Epithelial cell of proximal tubule (primary cell): Measurements from ENCODE around the gene FZD8. TPM values are rescaled to one million over a fixed set of nuclear protein-coding genes. Genes with fewer than 3 reads are reported as not detected.

Experiments
- DNase-seq: peaks from one replicate; pipeline ENCODE4 v3.0.0-alpha.2; 2011; ENCODE audit warnings: low read depth
- H3K4me3 ChIP-seq: 2 replicates; pipeline ENCODE4 v1.5.1; 2011; ENCODE audit warnings: low read depth, mild to moderate bottlenecking, low read length
- total RNA-seq: library from RNA; depleted of rRNA; stranded (reverse); fragments of >200 nt; gene quantifications from 2 replicates; pipeline ENCODE4 v1.2.3, GENCODE V29; 2015
- TF ChIP-seq, protein P1 (sequence below): conservative IDR thresholded peaks from 2 replicates; pipeline ENCODE4 v1.5.1; 2012; ENCODE audit warnings: low read depth, mild to moderate bottlenecking, low read length

FZD8 gene
- total RNA-seq, 1 donor from 2014 or later = 13.4 TPM

DNA sequence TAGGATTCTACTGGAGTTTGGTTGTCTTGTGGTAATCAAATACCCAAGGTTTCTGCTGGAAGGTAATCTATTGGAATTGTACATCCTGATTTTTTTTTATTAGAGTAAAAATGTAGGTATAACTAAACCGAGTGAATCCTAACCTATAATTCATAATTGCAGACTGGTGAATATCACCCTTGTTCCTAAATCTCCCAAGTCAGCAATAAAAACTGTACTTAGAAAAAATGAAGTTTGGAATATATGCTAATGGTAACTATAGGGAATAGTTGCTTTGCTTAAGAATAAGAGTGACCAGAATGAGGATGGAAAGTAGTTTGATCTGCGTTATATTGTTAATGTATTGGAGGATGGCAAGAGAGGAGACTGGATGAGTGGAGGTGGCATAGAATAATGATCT is 10.7 kb upstream of the FZD8 start:
- TF ChIP-seq, protein P1, sequence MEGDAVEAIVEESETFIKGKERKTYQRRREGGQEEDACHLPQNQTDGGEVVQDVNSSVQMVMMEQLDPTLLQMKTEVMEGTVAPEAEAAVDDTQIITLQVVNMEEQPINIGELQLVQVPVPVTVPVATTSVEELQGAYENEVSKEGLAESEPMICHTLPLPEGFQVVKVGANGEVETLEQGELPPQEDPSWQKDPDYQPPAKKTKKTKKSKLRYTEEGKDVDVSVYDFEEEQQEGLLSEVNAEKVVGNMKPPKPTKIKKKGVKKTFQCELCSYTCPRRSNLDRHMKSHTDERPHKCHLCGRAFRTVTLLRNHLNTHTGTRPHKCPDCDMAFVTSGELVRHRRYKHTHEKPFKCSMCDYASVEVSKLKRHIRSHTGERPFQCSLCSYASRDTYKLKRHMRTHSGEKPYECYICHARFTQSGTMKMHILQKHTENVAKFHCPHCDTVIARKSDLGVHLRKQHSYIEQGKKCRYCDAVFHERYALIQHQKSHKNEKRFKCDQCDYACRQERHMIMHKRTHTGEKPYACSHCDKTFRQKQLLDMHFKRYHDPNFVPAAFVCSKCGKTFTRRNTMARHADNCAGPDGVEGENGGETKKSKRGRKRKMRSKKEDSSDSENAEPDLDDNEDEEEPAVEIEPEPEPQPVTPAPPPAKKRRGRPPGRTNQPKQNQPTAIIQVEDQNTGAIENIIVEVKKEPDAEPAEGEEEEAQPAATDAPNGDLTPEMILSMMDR = no peak
- no peak overlapping the region for H3K4me3 ChIP-seq
- no peak for DNase-seq

DNA sequence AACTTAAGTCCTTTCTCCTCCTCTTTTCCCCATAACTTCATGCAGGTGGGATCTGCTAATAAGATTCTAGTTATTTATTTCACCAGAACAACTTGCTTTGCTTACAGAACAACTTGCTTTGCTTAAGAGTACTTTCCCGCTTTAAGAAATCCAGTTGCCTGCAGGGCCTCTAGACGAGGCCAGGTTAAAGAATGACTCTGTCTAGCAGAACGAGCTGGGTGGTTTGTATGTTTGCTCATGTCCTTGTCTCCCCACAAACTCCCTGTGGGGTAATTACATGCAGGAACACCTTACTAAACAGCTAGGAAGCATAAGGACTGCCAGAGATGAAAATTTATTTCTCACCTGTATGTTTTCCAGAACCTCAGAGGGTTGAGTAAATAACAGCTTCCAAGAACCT is 8.8 kb upstream of the FZD8 start:
- no peak for DNase-seq
- TF ChIP-seq, protein P1 = no peak
- no peak overlapping the region for H3K4me3 ChIP-seq

DNA sequence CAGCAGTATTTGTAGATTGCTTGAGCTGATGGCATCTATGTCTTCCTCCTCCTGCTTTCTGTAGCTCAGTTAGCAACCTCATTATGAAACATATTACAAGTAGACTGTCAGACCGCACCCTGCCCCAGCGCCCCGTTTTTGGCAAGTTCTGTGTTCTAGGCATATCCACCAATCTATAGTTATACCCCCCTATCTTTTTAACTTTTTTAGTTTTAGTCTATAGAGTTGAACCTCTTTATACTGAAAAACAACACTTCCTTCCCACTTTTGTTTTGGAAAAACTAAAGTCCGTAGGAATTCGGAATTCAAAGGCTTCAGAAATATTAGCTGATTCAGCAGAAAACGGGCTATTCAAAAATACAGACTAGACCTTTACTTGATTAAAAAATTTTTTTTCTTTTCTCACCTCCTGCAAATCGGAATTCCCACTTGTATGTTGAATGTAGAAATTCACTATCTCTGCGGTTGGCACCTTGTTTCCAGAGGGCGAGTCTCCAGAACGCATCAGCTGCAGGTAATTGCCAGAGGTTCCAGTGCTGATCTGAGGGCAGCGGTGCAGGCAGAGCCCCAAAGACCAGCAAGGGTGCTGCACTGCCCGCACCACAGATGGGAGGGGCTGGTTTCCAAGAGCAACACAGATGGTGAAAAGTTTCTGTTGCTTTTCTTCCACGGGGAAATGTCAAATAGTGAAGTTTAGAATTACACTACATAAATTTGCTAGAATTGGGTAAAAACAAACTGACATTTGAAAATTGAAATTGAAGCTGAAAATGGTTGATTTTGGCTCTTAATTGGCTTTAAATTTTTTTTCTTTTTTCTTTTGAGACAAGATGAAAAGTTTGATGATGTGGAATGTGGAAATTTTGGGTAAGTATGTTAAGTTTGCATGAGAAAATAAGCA is 2.2 kb upstream of the FZD8 start:
- TF ChIP-seq, protein P1 = no peak
- DNase-seq = no peak
- peak overlapping the region; percentile 68 for H3K4me3 ChIP-seq

DNA sequence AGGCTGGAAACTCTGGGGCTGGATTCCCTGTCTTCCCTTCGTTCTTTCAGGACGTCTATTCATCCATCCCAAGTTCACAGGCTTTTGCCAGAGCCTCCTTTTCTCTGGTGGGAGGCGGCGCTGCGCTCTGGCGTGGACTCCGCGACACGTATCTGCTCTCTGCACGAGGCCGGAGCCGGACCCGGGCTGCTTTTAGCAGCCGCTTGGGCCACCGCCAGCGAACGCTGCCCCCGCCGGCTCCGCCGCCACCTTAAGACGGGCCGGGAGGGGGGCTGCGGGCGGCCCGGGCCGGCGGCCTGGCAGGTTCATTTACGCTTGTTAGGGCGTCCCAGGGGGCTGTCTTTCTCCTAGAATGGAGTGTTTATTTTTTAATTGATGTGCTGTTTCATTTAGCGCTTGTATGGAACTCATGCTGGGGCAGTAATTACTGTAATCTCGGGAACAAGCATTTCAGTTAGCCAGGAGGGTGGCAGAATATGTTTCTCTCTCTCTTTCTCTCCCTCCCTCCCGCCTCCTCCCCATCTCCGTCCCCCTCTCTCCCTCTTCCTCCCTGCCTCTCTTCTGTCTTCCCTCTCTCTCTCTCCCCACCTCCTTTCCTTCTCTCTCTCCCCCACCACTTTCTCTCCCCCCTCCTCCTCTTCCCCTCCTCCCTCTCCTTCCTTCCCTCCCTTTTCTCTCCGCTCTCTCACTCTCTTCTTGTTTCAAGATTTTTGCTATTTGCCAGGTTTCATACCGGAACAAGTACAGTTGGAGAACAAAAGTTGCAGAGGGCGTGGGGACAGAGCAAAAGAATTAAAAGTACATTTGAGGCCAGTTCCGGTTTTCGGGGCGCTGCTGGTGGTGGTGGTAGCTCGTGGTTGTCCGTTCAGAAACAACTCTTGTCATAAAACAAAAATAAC is 1.3 kb upstream of the FZD8 start:
- TF ChIP-seq, protein P1 = peak; percentile 4
- peak overlapping the region; percentile 68 for H3K4me3 ChIP-seq
- no peak for DNase-seq

DNA sequence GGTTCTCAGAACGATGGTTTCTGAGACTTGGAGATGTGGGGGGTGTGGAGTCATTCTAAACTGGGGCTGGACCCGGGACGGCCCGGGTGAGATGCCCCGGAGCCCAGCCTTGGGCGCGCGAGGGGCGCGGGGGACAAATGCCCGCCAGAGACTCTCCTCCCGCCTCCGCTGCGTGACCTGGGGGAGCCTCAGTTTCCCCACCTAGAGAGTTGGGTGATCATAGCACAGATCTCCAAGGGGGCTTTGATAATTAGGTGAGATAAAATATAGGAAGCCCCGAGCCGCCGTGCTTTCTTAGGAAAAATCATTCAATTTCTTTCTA is 658 bp upstream of the FZD8 start:
- H3K4me3 ChIP-seq = peak overlapping the region; percentile 68
- TF ChIP-seq, protein P1 = no peak
- no peak for DNase-seq

DNA sequence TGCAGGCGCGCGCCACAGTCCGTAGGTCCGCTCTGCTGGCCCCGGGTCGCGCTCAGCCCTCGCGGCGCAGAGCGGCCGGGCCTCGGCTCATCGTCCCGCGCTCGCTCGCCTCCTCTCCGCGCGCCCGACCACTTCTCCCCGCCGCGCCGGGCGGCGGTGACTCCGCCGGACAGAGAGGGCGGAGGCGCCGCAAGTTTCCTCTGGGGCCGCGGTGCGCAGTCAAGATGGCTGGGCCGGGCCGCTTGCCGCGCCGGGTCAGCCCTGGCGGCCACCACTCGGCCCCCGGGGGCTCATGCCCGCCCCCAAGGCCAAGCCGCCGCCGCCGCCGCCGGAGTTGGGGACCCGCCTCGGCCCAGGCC is 441 bp downstream of the FZD8 start:
- no peak for DNase-seq
- TF ChIP-seq, protein P1 = no peak

More for the DNA sequence above, 441 bp downstream of the FZD8 start:
- H3K4me3 ChIP-seq = peak overlapping the region; percentile 68
